ENCODE data around the gene TAOK2.
"Not testable (repeated sequence)": the region's sequence is repeated elsewhere in the genome, so short reads cannot be mapped to it uniquely, and the experiment has no call there.

Gene TAOK2

DNA sequence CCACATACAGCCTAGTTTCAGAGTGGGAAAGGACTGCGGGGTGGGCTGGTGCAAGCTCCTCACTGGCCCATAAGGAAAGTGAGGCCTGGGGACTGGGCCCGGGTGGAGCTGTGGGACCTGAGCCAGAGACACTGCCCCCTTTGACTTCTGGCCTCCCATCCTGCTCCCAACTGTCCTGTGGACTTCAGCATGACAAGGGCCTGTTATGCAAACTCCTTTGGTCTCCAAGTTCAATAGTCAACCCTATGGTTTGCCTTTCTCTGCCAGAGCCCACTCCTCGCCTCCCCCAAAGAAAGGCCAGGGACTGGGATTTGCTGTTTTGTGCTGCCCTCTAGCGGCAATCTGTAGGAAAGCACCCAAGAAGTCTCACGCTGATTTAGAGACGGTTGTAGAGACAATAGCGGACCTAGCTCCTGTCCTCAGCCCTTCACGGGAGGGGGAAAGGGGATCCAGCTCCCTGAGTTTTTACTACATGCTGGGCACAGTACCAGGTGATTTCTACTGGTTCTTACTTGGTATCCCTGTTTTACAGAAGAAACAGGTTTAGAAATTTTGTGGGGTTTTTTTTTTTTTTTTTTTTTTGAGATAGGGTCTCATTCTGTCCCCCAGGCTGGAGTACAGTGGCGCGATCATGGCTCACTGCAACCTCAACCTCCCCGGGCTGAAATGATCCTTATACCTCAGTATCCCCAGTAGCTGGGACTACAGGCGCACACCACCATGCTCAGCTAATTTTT lies 58.6 kb downstream of the TAOK2 start:
- Histone ChIP-seq H3K4me1 (ENCODE audit: control insufficient read depth, insufficient read depth, low read length) (no peaks in the 10 kb centered on the region), H3K36me3 (ENCODE audit: control insufficient read depth, insufficient read depth, low read length, severe bottlenecking) (no peaks in the 10 kb centered on the region), H3K27me3 (replicated peaks; ENCODE audit: control insufficient read depth, insufficient read depth, low read length) (peaks cover 52% of the 10 kb centered on the region), H3K9ac (ENCODE audit: low read length) (no peak overlapping the region), H3K4me3 (ENCODE audit: low read length) (no peak overlapping the region), H3K9me3 (ENCODE audit: control insufficient read depth, low read length) (no peaks in the 10 kb centered on the region)
- DNase-seq (ENCODE audit: low read depth): peak; percentile 84

DNA sequence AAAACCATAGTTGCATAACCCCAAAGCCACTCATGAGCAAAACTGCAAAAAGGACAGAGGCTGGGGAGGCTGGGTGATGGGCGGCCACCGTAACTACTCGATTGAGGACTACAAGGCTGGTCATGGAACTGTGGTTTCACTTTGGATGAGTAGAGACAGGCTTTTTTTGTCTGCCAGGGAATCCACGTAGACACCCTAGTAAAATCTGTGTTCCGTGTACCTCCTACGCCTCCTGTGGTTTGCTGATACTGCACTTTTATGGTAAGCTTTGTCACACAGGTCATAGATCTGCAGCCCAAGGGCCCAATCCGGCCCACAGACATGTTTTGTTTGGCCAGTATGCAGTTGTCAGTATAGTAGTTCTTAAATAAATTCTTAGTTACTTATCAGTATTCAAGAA lies 59.6 kb downstream of the TAOK2 start:
- Histone ChIP-seq H3K9me3 (ENCODE audit: control insufficient read depth, low read length) (no peaks in the 10 kb centered on the region), H3K4me3 (ENCODE audit: low read length) (no peak overlapping the region), H3K4me1 (ENCODE audit: control insufficient read depth, insufficient read depth, low read length) (no peaks in the 10 kb centered on the region), H3K9ac (ENCODE audit: low read length) (no peak overlapping the region), H3K36me3 (ENCODE audit: control insufficient read depth, insufficient read depth, low read length, severe bottlenecking) (no peaks in the 10 kb centered on the region), H3K27me3 (replicated peaks; ENCODE audit: control insufficient read depth, insufficient read depth, low read length) (peaks cover 42% of the 10 kb centered on the region)
- DNase-seq (ENCODE audit: low read depth): no peak

GRCh38 chr16:30040221-30040620 lies 66.6 kb downstream of the TAOK2 start:
- DNase-seq (ENCODE audit: low read depth): no peak
- H3K36me3 ChIP-seq (ENCODE audit: control insufficient read depth, insufficient read depth, low read length, severe bottlenecking): no peaks in the 10 kb centered on the region
- H3K4me3 ChIP-seq (ENCODE audit: low read length): no peak overlapping the region
- H3K9ac ChIP-seq (ENCODE audit: low read length): no peak overlapping the region
- H3K4me1 ChIP-seq (ENCODE audit: control insufficient read depth, insufficient read depth, low read length): no peaks in the 10 kb centered on the region
- H3K9me3 ChIP-seq (ENCODE audit: control insufficient read depth, low read length): no peaks in the 10 kb centered on the region
- peaks cover 10% of the 10 kb centered on the region for H3K27me3 ChIP-seq (replicated peaks; ENCODE audit: control insufficient read depth, insufficient read depth, low read length)

DNA sequence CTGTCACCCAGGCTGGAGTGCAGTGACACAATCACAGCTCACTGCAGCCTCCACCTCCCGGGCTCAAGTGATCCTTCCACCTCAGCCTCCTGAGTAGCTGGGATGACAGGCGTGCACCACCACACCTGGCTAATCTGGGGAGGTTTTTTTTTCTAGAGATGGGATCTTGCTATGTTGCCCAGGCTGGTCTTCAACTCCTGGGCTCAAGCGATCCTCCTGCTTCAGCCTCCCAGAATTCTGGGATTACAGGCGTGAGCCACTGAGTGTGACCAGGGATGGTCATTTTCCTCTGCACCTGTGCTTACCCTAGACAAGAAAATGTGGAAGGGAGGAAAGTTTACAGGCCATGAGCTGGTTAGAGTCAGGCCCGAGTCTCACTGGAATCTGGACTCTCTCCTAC lies 67.0 kb downstream of the TAOK2 start:
- DNase-seq (ENCODE audit: low read depth); H3K9me3 ChIP-seq (ENCODE audit: control insufficient read depth, low read length); H3K9ac ChIP-seq (ENCODE audit: low read length); H3K4me1 ChIP-seq (ENCODE audit: control insufficient read depth, insufficient read depth, low read length); H3K36me3 ChIP-seq (ENCODE audit: control insufficient read depth, insufficient read depth, low read length, severe bottlenecking); H3K27me3 ChIP-seq (replicated peaks; ENCODE audit: control insufficient read depth, insufficient read depth, low read length); H3K4me3 ChIP-seq (ENCODE audit: low read length): not testable (repeated sequence)

DNA sequence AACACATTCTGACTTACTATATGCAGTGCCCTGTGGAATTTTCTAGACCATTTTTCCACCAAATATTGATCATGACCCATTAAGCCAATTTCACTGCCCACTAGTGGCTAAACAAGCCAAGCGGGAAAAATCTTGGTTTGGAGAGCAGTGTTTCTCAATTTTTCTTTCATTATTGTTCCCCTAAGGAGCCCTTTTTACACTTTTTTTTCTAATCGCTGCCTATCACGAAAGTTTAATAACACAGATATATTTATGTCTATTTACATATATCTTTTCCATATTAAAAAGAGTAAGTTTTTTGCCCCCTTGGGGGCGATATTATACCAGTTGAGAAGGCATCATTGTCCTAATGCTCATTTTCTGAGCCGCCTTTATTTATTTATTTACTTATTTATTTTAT lies 68.2 kb downstream of the TAOK2 start:
- Histone ChIP-seq H3K36me3 (ENCODE audit: control insufficient read depth, insufficient read depth, low read length, severe bottlenecking) (no peaks in the 10 kb centered on the region), H3K4me3 (ENCODE audit: low read length) (no peak overlapping the region), H3K4me1 (ENCODE audit: control insufficient read depth, insufficient read depth, low read length) (no peaks in the 10 kb centered on the region), H3K9ac (ENCODE audit: low read length) (no peak overlapping the region), H3K27me3 (replicated peaks; ENCODE audit: control insufficient read depth, insufficient read depth, low read length) (no peaks in the 10 kb centered on the region), H3K9me3 (ENCODE audit: control insufficient read depth, low read length) (no peaks in the 10 kb centered on the region)
- peak; percentile 77 for DNase-seq (ENCODE audit: low read depth)
